Measurements from ENCODE around the gene APOBEC3C.
A peak's percentile ranks its signal among the peaks of the same experiment; 100 is the strongest.
"Not testable (repeated sequence)": the region's sequence is repeated elsewhere in the genome, so short reads cannot be mapped to it uniquely, and the experiment has no call there.

Gene APOBEC3C

DNA sequence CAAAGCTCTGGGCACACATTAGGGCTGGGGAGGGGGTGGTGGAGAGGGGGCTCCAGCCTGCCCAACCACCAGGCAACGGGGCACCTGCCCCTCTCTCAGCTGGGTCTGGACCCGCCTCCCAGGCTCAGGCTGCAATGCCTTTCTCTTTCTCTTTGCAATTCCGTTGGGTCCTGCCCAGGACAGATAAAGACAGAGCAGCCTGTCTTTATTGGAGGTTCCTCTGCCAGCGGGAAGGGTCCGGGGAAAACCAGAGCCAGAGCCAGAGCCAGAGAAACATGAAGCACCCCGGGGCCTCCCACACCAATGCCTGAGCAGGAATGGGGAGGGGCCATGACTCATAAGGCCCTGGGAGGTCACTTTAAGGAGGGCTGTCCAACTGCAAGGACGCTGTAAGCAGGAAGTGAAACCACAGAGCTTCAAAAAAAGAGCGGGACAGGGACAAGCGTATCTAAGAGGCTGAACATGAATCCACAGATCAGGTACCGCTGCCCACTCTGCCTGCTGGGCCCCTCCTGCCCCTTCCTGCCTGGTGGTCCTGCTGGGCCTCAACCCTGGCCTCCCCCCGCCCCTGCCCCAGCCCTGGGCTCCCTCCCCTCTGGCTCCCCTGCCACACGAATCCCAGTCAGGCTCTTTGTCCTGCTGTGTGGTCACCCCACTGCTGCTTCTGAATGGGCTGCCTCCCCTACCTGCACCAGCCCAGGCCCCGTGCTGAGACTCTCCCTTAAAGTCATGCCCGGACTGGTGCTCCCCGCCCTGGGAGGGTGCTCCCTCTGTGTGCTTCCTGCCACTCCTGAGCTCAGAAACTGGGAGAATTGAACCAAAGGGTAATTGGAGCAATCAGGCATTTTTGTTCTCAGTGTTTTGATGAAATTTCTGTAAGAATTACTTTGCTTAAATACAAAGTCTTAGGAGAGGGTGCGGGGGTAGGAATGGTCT lies 31.8 kb upstream of the APOBEC3C start, which contains the start of gene APOBEC3B:
Gene APOBEC3B, plus strand, starts transcription at position 356 of the 936 bp plus-strand sequence. Its CDS starts 107 bp downstream, at position 463.
- DNase-seq (ENCODE audit: low read depth in 2 of 2): peak; percentile 53 to 58

DNA sequence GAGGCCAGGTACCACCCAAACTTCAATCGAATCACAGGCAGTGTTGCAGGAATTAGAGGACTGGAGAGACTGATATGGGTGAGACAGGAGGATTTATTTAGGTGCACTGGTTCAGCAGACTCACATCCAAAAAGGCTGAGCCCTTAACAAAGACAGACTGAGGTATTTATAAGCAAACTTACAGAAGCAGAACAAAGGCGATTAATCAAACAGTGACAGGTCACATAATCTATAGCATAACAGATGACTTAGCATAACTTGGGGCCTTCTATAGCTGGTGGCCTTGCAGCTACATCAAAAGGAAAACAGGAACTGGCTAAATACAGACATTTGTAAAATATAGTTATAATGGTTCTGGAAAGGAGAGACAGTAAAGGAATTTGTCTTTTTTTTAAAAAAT lies 29.8 kb upstream of the APOBEC3C start:
- DNase-seq (ENCODE audit: low read depth in 2 of 2): no peak

DNA sequence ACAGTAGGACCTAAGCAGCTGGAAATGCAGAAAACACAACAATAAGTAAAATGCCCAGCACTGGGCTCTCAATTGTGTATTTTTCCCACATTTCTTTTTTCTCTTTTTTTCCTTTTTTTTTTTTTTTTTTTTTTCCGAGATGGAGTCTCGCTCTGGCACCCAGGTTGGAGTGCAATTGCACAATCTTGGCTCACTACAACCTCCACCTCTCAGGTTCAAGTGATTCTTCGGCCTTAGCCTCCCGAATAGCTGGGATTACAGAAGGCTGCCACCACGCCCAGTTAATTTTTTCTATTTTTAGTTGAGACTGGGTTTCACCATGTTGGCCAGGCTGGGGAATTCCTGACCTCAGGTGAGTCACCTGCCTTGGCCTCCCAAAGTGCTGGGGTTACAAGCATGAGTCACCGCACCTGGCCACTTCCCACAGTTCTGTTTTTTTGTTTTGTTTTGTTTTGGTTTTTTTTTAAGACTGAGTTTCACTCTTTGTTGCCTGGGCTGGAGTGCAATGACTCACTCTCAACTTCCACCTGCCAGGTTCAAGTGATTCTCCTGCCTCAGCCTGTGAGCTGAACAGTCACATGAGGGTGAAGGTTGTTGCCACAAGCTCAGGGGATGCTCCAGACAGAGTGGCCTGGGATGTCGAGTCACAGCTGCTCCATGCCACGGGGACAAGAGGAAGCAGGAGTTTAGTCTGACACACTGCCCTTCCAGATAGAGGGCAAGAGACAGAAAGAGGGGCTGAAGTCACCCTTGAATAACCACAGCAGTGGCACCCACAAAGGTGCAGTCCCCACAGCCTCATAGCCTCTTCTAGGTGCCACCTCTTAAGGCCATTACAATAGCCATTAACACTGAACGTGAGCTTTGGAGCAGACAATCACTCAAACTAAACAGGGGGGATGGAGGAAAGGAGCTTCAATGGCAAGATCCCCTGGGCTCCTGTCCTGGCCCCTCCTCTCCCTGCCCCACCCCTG lies 29.0 kb upstream of the APOBEC3C start:
- peak; percentile 61 to 85 for DNase-seq (ENCODE audit: low read depth in 2 of 2)

DNA sequence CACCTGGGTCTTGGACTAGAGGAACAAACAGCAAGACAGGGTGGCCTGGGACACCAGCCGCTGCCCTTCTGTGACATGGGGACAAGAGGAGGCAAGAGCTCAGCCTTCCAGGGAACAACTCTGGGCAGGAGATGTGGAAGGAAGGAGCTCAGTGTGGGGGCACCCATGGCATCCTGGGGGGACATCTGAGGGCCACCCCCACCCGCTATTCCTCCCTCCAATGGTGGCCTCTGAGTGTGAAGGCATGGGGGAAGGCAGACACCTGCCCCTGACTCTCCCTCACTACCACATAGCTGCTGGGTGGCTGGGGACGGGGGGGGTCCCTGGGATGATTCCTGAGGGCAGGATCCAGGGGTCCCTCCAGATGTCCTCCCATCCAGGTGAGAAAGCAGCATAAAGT lies 27.4 kb upstream of the APOBEC3C start:
- DNase-seq (ENCODE audit: low read depth in 2 of 2): no peak

DNA sequence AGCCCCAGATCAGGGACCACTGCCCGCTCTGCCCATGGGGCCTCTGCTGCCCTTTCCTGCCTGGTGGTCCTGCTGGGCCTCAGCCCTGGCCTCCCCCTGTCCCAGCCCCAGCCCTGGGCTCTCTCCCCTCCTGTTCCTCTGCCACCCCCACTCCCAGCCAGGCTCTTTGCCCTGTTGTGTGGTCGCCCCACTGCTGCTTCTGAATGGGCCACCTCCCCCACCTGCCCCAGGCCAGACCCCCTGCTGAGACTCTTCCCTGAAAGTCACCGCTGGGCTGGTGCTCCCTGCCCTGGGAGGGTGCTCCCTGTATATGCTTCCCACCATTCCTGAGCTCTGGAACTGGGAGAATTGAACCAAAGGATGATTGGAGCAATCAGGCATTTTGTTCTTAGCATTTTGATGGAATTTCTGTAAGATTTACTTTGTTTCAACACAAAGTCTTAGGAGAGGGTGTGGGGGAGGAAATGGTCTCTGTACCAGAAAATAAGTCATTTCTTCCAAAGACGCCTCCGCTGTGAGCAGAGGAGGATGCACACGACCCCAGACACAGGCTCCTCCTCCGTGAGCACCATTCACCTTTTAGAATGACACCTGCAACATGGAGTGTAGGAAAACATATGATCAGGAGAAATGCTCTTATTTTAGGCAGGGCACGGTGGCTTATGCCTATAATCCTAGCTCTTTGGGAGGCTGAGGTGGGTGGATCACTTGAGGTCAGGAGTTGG lies 26.7 kb upstream of the APOBEC3C start:
- DNase-seq (ENCODE audit: low read depth in 2 of 2): no peak

DNA sequence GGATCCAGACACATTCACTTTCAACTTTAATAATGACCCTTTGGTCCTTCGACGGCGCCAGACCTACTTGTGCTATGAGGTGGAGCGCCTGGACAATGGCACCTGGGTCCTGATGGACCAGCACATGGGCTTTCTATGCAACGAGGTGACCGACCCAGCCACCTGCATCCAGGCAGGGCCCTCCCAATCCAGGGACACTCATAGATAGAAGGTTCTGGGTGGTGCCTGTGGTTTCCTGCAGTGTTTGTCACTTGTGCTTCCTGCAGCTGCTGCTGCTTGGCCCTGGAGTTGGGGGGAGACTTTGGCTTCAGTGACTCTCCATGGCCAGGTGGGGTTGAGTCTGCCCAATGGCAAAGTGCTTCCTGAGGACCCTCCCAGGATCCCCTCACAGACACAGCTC lies 24.6 kb upstream of the APOBEC3C start:
- no peak for DNase-seq (ENCODE audit: low read depth in 2 of 2)

DNA sequence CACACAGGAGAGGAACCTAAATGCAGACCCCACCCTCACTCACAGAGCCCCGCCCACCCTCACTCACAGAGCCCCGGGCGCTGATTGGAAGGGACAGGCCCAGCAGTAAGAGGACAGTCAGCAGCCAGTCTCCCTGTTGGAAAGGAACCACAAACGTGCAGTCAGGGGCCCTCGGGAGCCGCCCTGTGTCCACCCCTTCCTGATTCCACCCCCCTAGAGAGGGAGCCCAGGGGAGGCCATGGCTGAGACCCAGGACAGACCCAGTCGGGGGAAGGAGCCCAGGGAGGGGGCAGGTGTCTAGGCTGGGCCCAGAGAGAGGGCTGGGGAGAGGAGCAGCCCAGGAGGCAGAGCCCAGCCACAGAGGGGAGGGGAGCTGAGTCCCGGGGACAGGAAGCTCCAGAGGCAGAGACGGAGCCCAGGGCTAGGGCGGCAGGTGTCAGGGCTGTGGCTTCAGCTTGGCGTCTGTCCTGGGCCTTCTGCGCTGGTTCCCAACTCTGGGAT lies 21.1 kb upstream of the APOBEC3C start:
- DNase-seq (ENCODE audit: low read depth in 2 of 2): not testable (repeated sequence)

DNA sequence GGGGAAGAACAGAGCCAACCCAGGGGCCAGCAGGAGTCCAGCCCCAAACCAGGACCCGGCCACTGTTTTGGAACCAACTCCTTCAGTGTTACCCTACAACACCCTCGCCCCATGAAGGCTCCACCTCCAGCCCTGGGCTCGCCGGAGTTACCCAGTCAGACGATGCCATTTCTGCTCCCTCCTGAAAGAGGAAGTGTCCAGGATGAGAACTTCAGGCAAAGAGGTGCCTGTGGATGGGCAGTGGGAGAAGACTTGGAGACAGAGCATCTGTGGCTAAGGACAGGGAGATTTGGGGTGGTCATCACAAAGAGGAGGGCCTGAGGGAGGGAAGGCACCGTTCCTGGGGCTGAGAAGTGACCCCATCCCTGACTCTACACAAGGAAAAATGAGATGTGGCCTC lies 18.0 kb upstream of the APOBEC3C start:
- no peak for DNase-seq (ENCODE audit: low read depth in 2 of 2)

DNA sequence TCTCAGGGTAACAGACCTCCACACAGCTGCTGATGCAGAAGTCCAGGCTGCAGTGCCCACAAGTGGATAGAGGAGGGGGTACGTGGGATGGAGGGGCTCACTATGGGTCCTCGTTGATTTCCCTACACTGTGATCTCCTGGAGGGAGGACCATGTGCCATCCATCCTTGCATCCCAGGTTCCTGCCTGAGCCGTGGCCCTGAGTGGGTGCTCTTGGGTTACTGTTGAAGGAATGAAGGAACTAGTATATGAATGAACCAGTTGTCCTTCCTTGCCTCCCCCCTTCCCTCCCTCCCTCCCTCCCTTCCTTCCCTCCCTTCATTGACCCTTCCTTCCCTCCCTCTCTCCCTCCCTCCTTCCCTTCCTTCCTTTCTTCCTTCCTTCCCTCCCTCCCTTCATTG lies 16.5 kb upstream of the APOBEC3C start:
- no peak for DNase-seq (ENCODE audit: low read depth in 2 of 2)

DNA sequence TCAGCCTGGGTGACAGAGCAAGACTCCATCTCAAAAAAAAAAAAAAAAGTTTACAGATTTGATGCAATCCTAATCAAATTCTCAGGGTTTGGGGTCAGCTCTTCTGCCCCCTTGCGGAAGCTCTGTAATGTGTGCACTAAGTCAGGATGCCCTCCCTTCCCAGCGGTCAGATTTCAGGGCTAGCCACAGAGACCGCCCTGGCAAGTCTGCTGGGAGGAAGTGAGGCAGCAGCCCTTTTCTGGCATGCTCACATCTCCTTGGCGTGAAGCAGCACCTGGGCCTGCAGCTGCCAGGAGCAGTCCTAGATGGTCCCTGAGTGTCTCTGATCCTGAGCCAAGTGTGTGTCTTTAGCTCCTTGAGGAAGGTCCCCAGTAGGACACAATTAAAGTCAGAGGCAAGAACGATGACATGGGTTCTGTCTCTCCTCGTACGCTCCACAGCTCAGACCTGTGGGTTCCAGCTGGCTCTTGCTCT lies 10.9 kb upstream of the APOBEC3C start:
- peak; percentile 49 for DNase-seq (ENCODE audit: low read depth in 2 of 2)

DNA sequence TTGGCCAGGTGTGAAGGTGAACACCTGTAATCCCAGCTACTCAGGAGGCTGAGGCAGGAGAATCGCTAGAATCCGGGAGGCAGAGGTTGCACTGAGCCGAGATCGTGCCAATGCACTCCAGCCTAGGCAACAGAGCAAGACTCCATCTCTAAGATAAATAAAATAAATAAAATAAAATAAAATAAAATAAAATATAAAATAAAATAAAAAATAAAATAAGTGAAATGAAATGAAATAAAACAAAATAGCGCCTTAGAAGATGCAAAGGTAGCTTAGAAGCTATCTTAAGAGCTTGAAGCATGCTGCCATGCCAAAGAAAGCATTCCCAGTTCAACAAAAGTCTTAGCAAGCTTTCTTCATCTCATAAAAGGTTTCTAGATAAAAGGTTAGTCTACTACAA lies 6.9 kb upstream of the APOBEC3C start:
- DNase-seq (ENCODE audit: low read depth in 2 of 2): no peak

DNA sequence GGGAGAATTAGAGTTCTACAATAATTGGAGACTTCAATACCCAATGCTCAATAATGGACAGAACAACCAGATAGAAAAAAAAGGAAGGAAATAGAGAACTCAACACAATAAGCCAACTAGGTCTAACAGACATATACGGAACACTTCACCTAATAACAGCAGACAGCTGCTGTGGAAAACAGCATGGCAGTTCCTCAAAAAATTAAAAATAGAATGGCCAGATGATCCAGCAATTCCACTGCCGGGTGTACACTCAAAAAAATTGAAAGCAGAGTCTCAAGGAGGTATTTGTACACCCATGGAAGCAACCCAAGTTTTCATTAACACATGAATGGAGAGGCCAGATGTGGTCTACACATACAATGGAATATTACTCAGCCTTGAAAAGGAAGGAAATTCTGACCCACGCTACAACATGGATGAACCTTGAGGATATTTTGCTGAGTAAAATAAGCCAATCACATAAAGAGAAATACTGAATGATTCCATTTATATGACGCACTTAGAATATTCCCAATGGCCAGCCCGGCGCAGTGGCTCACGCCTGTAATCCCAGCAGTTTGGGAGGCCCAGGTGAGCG lies 5.7 kb upstream of the APOBEC3C start:
- not testable (repeated sequence) for DNase-seq (ENCODE audit: low read depth in 2 of 2)

DNA sequence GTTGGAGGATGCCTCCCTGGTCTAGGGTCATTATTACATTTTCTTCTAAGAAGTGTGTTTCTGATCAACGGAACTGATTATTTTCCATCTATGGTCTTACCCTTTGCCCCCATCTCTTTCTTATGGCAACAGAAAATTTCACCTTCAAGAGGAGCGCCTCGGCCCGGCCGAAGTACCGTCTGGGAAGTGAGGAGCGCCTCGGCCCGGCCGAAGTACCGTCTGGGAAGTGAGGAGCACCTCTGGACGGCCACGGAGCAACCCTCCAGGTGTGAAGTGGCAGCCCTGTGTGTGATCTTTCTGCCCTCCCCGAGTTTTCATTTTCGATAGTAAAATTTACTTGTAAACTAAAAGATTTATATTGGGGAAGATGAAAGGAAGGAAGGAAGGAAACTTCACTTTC lies 3.1 kb upstream of the APOBEC3C start:
- no peak for DNase-seq (ENCODE audit: low read depth in 2 of 2)

DNA sequence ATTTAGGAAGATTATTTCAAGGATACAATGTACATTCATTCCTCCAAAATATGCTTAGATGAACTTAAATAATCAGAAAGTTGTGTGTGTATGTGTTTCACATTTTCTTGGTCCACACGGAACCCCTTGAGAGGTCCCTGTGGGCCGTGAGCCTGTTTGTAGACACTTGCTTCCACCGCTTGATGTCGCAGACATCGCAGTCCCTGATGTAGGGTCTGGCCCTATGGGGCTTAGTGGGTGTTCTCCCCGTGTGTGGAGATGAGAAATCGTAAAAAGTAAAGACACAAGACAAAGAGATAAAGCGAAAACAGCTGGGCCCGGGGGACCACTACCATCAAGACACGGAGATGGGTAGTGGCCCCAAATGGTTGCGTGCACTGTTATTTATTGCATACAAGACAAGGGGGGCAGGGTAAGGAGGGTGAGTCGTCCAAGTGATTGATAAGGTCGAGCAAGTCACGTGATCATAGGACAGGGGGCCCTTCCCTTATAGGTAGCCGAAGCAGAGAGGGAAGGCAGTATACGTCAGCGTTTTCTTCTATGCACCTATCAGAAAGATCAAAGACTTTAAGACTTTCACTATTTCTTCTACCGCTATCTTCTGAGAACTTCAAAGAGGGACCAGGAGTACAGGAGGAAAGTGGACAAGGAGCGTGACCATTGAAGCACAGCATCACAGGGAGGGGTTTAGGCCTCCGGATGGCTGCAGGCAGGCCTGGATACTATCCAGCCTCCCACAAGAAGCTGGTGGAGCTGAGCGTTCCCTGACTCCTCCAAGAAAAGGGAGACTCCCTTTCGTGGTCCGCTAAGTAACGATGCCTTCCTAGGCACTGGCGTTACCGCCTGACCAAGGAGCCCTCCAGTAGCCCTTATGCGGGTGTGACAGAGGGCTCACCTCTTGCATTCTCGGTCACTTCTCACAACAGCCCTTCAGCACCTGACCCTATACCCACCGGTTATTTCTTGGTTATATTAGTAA lies 1.2 kb upstream of the APOBEC3C start:
- no peak for DNase-seq (ENCODE audit: low read depth in 2 of 2)

DNA sequence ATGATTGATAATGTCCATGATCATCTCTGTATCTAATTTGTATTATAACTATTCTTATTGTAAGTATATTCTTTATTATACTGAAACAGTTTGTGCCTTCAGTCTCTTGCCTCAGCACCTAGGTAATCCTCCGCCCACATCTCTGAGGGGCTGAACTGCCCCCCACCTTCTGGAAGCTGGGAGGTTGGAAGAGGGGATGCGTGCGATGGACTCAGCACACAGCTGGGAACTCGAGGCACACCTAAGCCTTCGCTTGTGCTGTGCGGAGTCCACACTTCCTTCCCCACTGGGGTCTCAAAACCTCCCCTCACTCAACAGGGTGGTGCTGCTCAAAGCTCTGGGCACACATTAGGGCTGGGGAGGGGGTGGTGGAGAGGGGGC lies 506 bp upstream of the APOBEC3C start:
- not testable (repeated sequence) for DNase-seq (ENCODE audit: low read depth in 2 of 2)

DNA sequence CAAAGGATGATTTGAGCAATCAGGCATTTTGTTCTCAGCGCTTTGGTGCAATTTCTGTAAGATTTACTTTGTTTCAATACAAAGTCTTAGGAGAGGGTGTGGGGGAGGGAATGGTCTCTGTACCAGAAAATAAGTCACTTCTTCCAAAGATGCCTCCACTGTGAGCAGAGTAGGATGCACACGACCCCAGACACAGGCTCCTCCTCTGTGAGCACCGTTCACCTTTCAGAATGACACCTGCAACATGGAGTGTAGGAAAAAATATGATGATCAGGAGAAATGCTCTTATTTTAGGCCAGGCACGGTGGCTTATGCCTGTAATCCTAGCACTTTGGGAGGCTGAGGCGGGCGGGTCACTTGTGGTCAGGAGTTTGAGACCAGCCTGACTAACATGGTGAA lies 665 bp downstream of the APOBEC3C start:
- not testable (repeated sequence) for DNase-seq (ENCODE audit: low read depth in 2 of 2)

DNA sequence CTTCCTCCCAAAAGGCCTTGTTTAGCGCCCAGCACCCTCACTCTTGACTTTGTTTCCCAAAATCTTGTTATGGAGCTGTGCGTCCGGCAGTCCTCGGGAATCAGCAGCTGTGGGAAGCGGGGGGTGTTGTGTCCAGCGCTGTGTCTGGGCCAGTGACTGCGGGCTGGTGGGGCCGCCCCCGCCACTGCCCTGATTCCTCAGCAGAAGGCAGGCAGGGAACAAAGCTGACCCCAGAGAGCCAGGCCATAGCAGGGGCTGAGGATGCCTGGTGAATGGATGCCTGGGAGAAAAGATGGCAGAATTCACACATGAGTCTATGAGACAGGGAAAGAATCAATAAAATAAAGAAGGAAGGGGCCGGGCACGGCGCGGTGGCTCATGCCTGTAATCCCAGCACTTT lies 2.5 kb downstream of the APOBEC3C start:
- DNase-seq (ENCODE audit: low read depth in 2 of 2): no peak

DNA sequence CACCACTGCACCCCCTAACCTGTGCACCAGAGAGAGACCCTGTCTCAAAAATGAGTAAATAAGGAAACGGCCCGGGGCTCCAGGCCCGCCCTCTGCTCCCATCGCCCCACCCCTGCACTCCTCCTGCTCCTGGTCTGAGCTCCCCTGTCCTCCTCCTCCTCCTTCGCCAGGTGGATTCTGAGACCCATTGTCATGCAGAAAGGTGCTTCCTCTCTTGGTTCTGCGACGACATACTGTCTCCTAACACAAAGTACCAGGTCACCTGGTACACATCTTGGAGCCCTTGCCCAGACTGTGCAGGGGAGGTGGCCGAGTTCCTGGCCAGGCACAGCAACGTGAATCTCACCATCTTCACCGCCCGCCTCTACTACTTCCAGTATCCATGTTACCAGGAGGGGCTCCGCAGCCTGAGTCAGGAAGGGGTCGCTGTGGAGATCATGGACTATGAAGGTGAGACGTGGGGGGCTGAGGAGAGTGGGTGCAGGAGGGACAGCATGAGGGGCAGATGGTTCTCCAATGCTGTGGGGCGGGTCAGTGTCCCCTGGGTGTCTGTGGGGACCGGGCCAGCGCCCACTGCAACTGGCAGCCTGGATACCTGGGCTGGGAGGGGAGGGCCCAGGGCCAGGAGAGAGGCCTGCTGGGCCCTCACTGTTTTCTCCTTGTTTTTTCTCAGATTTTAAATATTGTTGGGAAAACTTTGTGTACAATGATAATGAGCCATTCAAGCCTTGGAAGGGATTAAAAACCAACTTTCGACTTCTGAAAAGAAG lies 3.7 kb downstream of the APOBEC3C start:
- no peak for DNase-seq (ENCODE audit: low read depth in 2 of 2)

Data from stimulated activated CD8-positive, alpha-beta memory T cell treated with anti-CD3 and anti-CD28 coated beads, Interleukin-15, amount 100 ng/mL, for 4 hours (primary cell).